ENCODE measurements around the gene UPF1.

DNA sequence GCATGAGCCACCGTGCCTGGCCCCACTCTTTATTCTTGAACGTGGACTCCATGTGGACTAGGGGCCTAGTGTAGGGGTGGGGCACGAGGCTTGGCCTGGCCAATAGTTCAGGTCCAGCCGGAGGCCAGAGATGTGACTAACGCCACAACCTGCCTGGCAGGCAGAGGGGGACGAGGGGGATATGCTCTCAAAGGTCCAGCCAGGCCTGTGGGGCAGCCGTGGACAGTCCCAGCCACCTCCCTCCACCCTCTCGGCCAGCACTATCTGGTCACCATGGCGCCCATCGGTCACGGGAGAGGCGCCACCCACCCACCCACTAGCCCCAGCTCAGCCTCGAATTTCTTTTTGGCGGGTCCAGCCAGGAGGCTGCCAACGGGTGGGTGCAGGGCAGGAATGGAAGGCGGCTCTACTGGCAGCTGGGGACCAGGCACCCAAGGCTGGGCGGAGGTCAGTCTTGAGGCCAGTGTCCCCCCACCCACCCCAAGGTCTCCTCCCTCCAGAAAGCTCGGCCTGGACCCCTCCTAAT lies 66.4 kb downstream of the UPF1 start:
- TF ChIP-seq, protein P1, sequence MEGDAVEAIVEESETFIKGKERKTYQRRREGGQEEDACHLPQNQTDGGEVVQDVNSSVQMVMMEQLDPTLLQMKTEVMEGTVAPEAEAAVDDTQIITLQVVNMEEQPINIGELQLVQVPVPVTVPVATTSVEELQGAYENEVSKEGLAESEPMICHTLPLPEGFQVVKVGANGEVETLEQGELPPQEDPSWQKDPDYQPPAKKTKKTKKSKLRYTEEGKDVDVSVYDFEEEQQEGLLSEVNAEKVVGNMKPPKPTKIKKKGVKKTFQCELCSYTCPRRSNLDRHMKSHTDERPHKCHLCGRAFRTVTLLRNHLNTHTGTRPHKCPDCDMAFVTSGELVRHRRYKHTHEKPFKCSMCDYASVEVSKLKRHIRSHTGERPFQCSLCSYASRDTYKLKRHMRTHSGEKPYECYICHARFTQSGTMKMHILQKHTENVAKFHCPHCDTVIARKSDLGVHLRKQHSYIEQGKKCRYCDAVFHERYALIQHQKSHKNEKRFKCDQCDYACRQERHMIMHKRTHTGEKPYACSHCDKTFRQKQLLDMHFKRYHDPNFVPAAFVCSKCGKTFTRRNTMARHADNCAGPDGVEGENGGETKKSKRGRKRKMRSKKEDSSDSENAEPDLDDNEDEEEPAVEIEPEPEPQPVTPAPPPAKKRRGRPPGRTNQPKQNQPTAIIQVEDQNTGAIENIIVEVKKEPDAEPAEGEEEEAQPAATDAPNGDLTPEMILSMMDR (conservative IDR thresholded peaks at IDR 0.05) = no peak
- no peak for TF ChIP-seq ZFX (IDR thresholded peaks at IDR 0.05)
